GM15510 (cell line): ENCODE measurements around the gene ARRB1.

Experiments
- POLR2A ChIP-seq: IDR thresholded peaks from 3 replicates; pipeline ENCODE4 v1.6.1; 2011; ENCODE audit warnings: borderline replicate concordance; ENCODE audit not compliant: insufficient read length; ENCODE audit errors: extremely low read depth

Gene ARRB1

GRCh38 chr11:75320046-75320618 is 31.3 kb downstream of the ARRB1 start:
- TF ChIP-seq POLR2A, result no peak

GRCh38 chr11:75319035-75319877 is 32.2 kb downstream of the ARRB1 start:
- TF ChIP-seq POLR2A, result no peak

GRCh38 chr11:75317446-75318122 is 33.9 kb downstream of the ARRB1 start:
- no peak for TF ChIP-seq POLR2A

- TF ChIP-seq POLR2A, result no peak
These were observed 36.0 kb downstream of the ARRB1 start for GRCh38 chr11:75315439-75315805.

- TF ChIP-seq POLR2A, result no peak
These were observed 36.6 kb downstream of the ARRB1 start for GRCh38 chr11:75314771-75315438.

GRCh38 chr11:75313513-75314272 is 37.8 kb downstream of the ARRB1 start:
- no peak for TF ChIP-seq POLR2A

GRCh38 chr11:75312346-75312745 is 39.1 kb downstream of the ARRB1 start:
- TF ChIP-seq POLR2A, result no peak

- TF ChIP-seq POLR2A, result no peak
These were observed 39.6 kb downstream of the ARRB1 start for GRCh38 chr11:75311858-75312288.

- no peak for TF ChIP-seq POLR2A
These were observed 42.5 kb downstream of the ARRB1 start for GRCh38 chr11:75308986-75309385.

GRCh38 chr11:75308116-75308515 is 43.3 kb downstream of the ARRB1 start:
- TF ChIP-seq POLR2A, result no peak

GRCh38 chr11:75307058-75307457 is 44.4 kb downstream of the ARRB1 start:
- no peak for TF ChIP-seq POLR2A

GRCh38 chr11:75306529-75306928 is 44.9 kb downstream of the ARRB1 start:
- no peak for TF ChIP-seq POLR2A

GRCh38 chr11:75305993-75306392 is 45.5 kb downstream of the ARRB1 start:
- TF ChIP-seq POLR2A, result no peak

- no peak for TF ChIP-seq POLR2A
These were observed 46.0 kb downstream of the ARRB1 start for GRCh38 chr11:75305452-75305851.

- TF ChIP-seq POLR2A, result no peak
These were observed 47.8 kb downstream of the ARRB1 start for GRCh38 chr11:75303544-75304224.

GRCh38 chr11:75302371-75302770 is 49.1 kb downstream of the ARRB1 start:
- TF ChIP-seq POLR2A, result no peak
